ENCODE measurements around the gene THAP9. TPM values are rescaled to one million over a fixed set of nuclear protein-coding genes. Genes with fewer than 3 reads are reported as not detected.
"Not testable (repeated sequence)": the region's sequence is repeated elsewhere in the genome, so short reads cannot be mapped to it uniquely, and the experiment has no call there.

Gene THAP9, protein sequence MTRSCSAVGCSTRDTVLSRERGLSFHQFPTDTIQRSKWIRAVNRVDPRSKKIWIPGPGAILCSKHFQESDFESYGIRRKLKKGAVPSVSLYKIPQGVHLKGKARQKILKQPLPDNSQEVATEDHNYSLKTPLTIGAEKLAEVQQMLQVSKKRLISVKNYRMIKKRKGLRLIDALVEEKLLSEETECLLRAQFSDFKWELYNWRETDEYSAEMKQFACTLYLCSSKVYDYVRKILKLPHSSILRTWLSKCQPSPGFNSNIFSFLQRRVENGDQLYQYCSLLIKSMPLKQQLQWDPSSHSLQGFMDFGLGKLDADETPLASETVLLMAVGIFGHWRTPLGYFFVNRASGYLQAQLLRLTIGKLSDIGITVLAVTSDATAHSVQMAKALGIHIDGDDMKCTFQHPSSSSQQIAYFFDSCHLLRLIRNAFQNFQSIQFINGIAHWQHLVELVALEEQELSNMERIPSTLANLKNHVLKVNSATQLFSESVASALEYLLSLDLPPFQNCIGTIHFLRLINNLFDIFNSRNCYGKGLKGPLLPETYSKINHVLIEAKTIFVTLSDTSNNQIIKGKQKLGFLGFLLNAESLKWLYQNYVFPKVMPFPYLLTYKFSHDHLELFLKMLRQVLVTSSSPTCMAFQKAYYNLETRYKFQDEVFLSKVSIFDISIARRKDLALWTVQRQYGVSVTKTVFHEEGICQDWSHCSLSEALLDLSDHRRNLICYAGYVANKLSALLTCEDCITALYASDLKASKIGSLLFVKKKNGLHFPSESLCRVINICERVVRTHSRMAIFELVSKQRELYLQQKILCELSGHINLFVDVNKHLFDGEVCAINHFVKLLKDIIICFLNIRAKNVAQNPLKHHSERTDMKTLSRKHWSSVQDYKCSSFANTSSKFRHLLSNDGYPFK
- 1 to 10 TPM; 3.2 to 6.3 (median 3.7) TPM for total RNA-seq
- polyA plus RNA-seq, result 2.6 TPM
- long read RNA-seq, donor 1, partial matches to known transcripts, result 0 of 4 reads
- long read RNA-seq, donor 1, other reads (novel, unspliced or antisense), result 2 of 4 reads
- long read RNA-seq, donor 2, partial matches to known transcripts, result 0 of 3 reads
- long read RNA-seq, donor 2, other reads (novel, unspliced or antisense), result 2 of 3 reads
- long read RNA-seq, donor 3, partial matches to known transcripts, result 3 of 11 reads
- long read RNA-seq, donor 3, other reads (novel, unspliced or antisense), result 2 of 11 reads
- long read RNA-seq, donor 4, partial matches to known transcripts, result 0 of 3 reads
- long read RNA-seq, donor 4, other reads (novel, unspliced or antisense), result 1 of 3 reads

DNA sequence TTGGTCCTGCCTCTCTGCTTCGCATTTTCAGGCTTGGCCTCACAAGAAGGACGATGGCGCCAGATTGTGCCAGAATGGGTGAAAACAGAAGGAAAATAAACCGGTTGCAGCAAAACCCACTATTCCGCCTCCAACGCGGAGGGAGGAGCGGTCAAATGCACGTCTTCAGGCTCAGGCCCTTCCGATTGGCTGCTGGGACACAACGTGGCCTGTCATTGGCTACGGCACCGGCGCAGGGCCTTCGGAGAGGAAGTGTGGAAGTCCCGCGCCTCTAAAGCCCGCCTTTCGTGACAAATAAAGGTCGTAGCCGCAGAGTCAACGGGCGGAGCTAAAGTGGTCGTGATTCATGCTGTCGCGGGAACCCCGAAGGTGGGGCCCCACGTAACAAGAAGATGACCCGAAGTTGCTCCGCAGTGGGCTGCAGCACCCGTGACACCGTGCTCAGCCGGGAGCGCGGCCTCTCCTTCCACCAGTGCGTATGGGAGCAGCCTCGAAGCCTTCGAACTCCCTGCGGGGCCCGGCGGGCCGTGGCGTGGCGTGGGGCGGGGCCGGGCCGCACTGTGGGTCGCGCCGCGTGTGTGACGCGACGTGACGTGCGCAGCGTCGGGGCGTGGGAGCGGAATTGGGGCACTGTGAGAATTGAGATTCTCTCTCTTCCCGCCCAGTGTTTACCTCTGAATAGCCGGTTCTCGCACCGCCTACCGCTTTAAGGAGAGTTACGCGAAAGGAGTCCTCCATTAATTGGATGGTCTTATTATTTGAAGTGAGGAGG, at the start of gene THAP9:
TSS of gene THAP9 (plus strand) at position 325 of the 772 bp plus-strand sequence. CDS start at position 393, 68 bp downstream.
- no peaks in the 10 kb centered on the region for H3K4me1 ChIP-seq (ENCODE audit: control insufficient read depth, insufficient read depth, low read length)
- intact Hi-C loops (cut with DNase I), result no loop called here
- peak; percentile 99 for ATAC-seq
- no peaks in the 10 kb centered on the region for H3K27me3 ChIP-seq (ENCODE audit: control insufficient read depth, insufficient read depth)
- H3K9me3 ChIP-seq (ENCODE audit: control insufficient read depth, low read length), result no peaks in the 10 kb centered on the region
- H3K27ac ChIP-seq (ENCODE audit: low read length), result peak within 1 kb of the TSS; percentile 76
- under 1% methylated on average over 67 of the region's 67 CpGs for WGBS
- H3K4me3 ChIP-seq (ENCODE audit: low read length), result peak within 1 kb of the TSS; percentile 90
- DNase-seq, result peak; percentile 99

DNA sequence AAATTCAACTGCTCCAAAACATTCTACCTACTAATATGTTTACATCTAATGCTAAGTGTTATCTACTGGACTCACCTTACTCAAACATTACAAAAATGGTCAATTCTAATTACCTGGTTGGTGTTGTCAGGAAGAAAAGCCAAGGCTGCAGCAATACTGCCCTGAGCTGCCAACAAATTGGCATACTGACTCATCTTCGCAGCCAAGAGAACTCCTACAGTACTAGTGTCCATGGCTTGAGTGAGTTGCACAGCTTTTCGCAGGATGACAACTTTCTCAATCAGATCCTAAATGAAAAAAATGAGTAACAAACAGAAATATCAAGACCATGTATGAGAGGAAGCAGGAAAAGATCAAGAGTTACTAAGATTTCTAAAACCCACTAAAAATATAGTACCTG, 49.2 kb upstream of the THAP9 start:
- Histone ChIP-seq H3K9me3 (ENCODE audit: control insufficient read depth, low read length) (no peaks in the 10 kb centered on the region), H3K27ac (ENCODE audit: low read length) (no peak overlapping the region), H3K4me1 (ENCODE audit: control insufficient read depth, insufficient read depth, low read length) (no peaks in the 10 kb centered on the region), H3K27me3 (ENCODE audit: control insufficient read depth, insufficient read depth) (no peaks in the 10 kb centered on the region), H3K4me3 (ENCODE audit: low read length) (no peak overlapping the region)
- 97% methylated on average over 2 of the region's 2 CpGs for WGBS
- intact Hi-C loops (cut with DNase I), result no loop called here
- DNase-seq (no peak), ATAC-seq (no peak)

DNA sequence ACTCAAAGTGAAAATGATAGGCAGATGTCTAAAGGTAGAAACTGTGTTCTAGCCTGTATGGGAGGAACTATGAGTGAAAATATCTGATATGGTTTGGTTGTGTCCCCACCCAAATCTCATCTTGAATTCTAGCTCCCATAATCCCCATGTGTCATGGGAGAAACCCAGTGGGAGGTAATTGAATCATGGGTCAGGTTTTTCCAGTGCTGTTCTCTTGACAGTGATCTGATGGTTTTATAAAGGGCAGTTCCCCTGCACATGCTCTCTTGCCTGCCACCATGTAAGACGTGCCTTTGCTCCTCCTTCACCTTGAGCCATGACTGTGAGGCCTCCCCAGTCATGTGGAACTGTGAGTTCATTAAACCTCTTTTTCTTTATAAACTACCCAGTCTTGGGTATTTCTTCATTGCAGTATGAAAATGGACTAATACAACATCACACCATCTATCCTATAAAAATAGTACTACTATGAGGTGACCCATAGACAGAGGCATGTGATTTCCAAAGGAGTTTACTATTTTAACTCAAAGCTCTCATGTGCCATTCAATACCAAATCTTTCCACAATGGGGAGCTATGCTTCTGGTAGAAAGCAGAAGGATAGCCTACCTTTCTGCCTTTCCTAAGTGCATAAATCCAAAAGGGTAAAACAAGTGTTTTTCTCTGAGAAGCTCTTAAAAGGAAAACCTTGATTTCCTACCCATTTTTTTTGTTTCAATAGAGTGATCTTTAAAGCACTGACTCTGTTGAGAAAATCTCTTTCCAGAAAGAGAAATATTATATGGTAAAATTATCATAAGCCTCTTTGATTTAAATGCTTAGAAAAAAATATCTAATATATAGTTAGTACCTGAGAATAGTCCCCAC, 48.4 kb upstream of the THAP9 start:
- intact Hi-C loops (cut with DNase I), result no loop called here
- Histone ChIP-seq H3K27me3 (ENCODE audit: control insufficient read depth, insufficient read depth) (no peaks in the 10 kb centered on the region), H3K27ac (ENCODE audit: low read length) (no peak overlapping the region), H3K4me1 (ENCODE audit: control insufficient read depth, insufficient read depth, low read length) (no peaks in the 10 kb centered on the region), H3K4me3 (ENCODE audit: low read length) (no peak overlapping the region), H3K9me3 (ENCODE audit: control insufficient read depth, low read length) (no peaks in the 10 kb centered on the region)
- DNase-seq, result no peak
- 91% methylated on average over 1 of the region's 1 CpG for WGBS
- ATAC-seq, result no peak

DNA sequence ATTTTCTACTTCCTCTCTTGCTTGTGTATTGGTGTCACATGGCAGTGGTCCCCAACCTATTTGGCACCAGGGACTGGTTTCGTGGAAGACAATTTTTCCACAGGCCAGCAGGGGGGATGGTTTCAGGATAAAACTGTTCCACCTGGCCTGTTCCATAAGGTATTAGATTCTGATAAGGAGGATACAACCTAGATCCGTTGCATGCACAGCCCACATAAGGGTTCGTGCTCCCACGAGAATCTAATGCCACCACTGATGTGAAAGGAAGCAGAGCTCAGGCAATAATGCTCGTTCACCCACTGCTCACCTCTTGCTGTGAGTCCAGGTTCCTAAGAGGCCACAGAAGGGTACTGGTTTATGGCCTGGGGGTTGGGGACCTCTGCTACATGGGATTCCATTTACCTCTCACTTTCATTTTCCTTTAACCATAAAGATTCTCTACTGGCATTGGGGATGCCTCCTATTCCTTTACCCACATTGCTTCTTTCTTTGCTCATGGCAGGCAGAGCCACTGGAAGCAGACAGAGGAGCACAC, 47.7 kb upstream of the THAP9 start:
- no peak for DNase-seq
- Histone ChIP-seq H3K9me3 (ENCODE audit: control insufficient read depth, low read length) (no peaks in the 10 kb centered on the region), H3K4me1 (ENCODE audit: control insufficient read depth, insufficient read depth, low read length) (no peaks in the 10 kb centered on the region), H3K27ac (ENCODE audit: low read length) (no peak overlapping the region), H3K27me3 (ENCODE audit: control insufficient read depth, insufficient read depth) (no peaks in the 10 kb centered on the region), H3K4me3 (ENCODE audit: low read length) (no peak overlapping the region)
- intact Hi-C loops (cut with DNase I), result no loop called here
- WGBS, result 68% methylated on average over 5 of the region's 5 CpGs
- no peak for ATAC-seq

DNA sequence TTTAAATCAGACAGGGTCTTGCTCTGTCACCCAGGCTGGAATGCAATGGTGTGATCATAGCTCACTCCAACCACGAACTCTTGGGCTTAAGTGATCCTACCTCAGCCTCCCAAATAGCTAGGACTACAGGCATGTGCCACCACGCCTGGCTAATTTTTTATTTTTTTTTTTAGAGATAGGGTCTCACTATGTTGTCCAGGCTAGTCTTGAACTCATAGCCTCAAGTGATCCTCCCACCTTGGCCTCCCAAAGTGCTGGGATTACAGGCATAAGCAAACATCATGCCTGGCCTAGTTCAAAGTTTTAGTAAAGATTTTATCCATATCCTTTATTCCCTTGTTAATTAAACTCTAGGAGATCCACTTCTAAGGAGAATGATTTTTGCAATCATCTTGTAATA, 40.0 kb upstream of the THAP9 start:
- H3K4me1 ChIP-seq (ENCODE audit: control insufficient read depth, insufficient read depth, low read length); intact Hi-C loops (cut with DNase I); H3K4me3 ChIP-seq (ENCODE audit: low read length); H3K9me3 ChIP-seq (ENCODE audit: control insufficient read depth, low read length); H3K27me3 ChIP-seq (ENCODE audit: control insufficient read depth, insufficient read depth); DNase-seq; H3K27ac ChIP-seq (ENCODE audit: low read length); ATAC-seq: not testable (repeated sequence)
- whole genome bisulfite sequencing, result 96% methylated on average over 2 of the region's 2 CpGs

DNA sequence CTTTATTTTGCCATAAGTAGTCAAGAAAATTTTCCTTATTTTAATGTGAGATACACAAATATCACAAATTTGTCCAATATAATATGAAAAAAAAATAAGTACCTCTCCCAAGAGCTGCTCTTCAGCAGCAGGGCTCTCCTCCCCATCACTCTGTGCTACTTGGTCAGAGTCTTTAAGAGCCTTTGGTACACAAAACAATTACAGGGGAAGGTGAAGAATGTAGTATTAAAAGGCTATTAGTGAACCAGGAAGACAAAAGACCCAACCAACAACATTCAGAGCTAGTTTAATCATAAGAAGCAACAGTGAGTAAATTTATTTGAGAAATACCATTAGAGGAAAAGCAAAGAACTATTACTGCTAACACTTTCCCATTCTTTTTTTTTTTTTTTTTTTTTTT, 39.0 kb upstream of the THAP9 start:
- intact Hi-C loops (cut with DNase I), result no loop called here
- H3K4me1 ChIP-seq (ENCODE audit: control insufficient read depth, insufficient read depth, low read length), result no peaks in the 10 kb centered on the region

DNA sequence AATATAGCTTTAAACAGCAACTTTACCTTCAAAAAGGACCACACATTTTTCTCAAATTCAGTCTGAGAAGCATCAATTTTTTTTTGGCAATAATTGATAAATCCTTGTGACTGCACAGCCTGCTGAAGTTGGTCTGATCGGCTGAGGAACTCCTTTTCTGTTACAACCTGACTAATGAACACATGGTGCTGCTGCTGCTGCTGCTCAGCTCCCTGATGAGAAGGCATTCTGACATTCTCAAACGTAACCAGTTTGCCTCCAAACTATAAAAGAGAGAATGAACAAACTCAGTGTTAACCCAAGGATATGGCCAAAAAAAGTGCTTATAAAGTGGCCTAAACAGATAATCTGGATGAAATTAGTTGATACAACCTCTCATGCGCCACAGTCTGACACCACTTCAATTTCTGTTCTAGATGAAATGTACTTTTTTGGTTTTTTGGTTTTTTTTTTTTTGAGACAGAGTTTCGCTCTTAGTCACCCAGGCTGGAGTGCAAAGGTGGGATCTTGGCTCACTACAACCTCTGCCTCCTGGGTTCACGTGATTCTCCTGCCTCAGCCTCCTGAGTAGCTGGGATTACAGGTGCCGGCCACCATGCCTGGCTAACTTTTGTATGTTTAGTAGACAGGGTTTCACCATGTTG, 36.1 kb upstream of the THAP9 start:
- Histone ChIP-seq H3K9me3 (ENCODE audit: control insufficient read depth, low read length) (no peaks in the 10 kb centered on the region), H3K27ac (ENCODE audit: low read length) (no peak overlapping the region), H3K27me3 (ENCODE audit: control insufficient read depth, insufficient read depth) (no peaks in the 10 kb centered on the region), H3K4me1 (ENCODE audit: control insufficient read depth, insufficient read depth, low read length) (no peaks in the 10 kb centered on the region), H3K4me3 (ENCODE audit: low read length) (no peak overlapping the region)
- no peak for ATAC-seq
- no peak for DNase-seq
- WGBS, result 89% methylated on average over 6 of the region's 6 CpGs
- intact Hi-C loops (cut with DNase I), result no loop called here

More for the DNA sequence above, 39.0 kb upstream of the THAP9 start:
- Histone ChIP-seq H3K9me3 (ENCODE audit: control insufficient read depth, low read length) (no peaks in the 10 kb centered on the region), H3K27me3 (ENCODE audit: control insufficient read depth, insufficient read depth) (no peaks in the 10 kb centered on the region), H3K27ac (ENCODE audit: low read length) (no peak overlapping the region), H3K4me3 (ENCODE audit: low read length) (no peak overlapping the region)
- DNase-seq (no peak), ATAC-seq (no peak)

DNA sequence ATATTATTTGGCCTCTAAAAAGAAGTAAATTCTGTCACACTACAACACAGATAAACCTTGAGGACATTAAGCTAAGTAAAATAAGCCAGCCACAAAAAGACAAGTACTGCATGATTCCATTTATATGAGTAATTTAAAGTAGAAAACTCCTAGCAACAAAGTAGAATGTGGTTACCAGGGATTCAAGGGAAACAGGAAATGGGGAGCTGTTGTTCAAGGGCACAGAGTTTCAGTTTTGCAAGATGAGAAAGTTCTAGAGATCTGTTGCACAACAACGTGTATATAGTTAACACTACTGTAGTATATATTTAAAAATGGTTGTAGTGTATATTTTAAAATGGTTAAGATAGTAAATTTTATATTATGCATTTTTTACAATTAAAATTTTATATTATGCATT, 34.9 kb upstream of the THAP9 start:
- H3K27ac ChIP-seq (ENCODE audit: low read length), result no peak overlapping the region
- ATAC-seq, result peak; percentile 52 to 80

DNA sequence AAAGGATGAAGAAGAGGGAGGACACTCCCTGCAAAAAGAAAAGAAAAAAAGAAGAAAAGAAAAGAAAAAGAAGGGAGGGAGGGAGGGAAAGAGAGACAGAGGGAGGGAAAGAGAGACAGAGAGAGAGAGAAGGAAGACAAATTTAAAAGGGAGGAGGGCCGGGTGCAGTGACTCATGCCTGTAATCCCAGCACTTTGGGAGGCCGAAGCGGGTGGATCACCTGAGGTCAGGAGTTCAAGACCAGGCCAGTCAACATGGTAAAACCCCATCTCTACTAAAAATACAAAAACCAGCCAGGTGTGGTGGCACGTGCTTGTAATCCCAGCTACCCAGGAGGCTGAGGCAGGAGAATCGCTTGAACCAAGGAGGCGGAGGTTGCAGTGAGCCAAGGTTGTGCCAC, 34.5 kb upstream of the THAP9 start:
- H3K27me3 ChIP-seq (ENCODE audit: control insufficient read depth, insufficient read depth); intact Hi-C loops (cut with DNase I); DNase-seq; ATAC-seq; H3K9me3 ChIP-seq (ENCODE audit: control insufficient read depth, low read length); H3K4me3 ChIP-seq (ENCODE audit: low read length); H3K27ac ChIP-seq (ENCODE audit: low read length); H3K4me1 ChIP-seq (ENCODE audit: control insufficient read depth, insufficient read depth, low read length): not testable (repeated sequence)
- WGBS, result 81% methylated on average over 6 of the region's 6 CpGs

More for the DNA sequence above, 34.9 kb upstream of the THAP9 start:
- 29% methylated on average over 1 of the region's 1 CpG for WGBS
- intact Hi-C loops (cut with DNase I), result no loop called here
- no peaks in the 10 kb centered on the region for H3K9me3 ChIP-seq (ENCODE audit: control insufficient read depth, low read length)
- H3K27me3 ChIP-seq (ENCODE audit: control insufficient read depth, insufficient read depth), result no peaks in the 10 kb centered on the region
- DNase-seq, result no peak
- H3K4me3 ChIP-seq (ENCODE audit: low read length), result no peak overlapping the region
- H3K4me1 ChIP-seq (ENCODE audit: control insufficient read depth, insufficient read depth, low read length), result no peaks in the 10 kb centered on the region

Data from right cardiac atrium (tissue), 5 donors.